Esophagus muscularis mucosa (tissue), 4 donors: ENCODE measurements around the gene VPS37C. TPM values are rescaled to one million over a fixed set of nuclear protein-coding genes. Genes with fewer than 3 reads are reported as not detected.
"Not testable (repeated sequence)": the region's sequence is repeated elsewhere in the genome, so short reads cannot be mapped to it uniquely, and the experiment has no call there.

ENCODE experiments used
- DNase-seq: peaks from one replicate; pipeline ENCODE4 v3.0.0-alpha.2; 2017; ENCODE audit errors: extremely low spot score
- H3K27ac ChIP-seq, 4 donors: fragments of 200-600 bp; sonication (generic); replicated peaks in 1 of 4; 1 replicate in 3 of 4; 2 replicates in 1 of 4; pipeline ENCODE4 v1.5.1; 2016 to 2019; ENCODE audit warnings: mild to moderate bottlenecking in 1 of 4
- H3K27me3 ChIP-seq, 4 donors: fragments of 200-600 bp; sonication (generic); one replicate each; pipeline versions ENCODE4 v1.5.1 to v1.6.0; 2016 to 2019
- H3K36me3 ChIP-seq, 4 donors: fragments of 200-600 bp; sonication (generic); one replicate each; pipeline ENCODE4 v1.5.1; 2016 to 2019
- H3K4me1 ChIP-seq, 4 donors: fragments of 200-600 bp; sonication (generic); one replicate each; pipeline ENCODE4 v1.5.1; 2016 to 2019
- H3K4me3 ChIP-seq, 4 donors: fragments of 200-600 bp; sonication (generic); 1 replicate in 2 of 4; 2 replicates in 2 of 4; pipeline ENCODE4 v1.5.1; 2016 to 2019; ENCODE audit warnings: mild to moderate bottlenecking in 4 of 4, moderate library complexity in 1 of 4
- H3K9me3 ChIP-seq, 4 donors: fragments of 200-600 bp; sonication (generic); 1 replicate in 3 of 4; 2 replicates in 1 of 4; pipeline ENCODE4 v1.5.1; 2016 to 2019
- EP300 ChIP-seq: sonication (generic); formaldehyde crosslinking; IDR thresholded peaks from one replicate; pipeline ENCODE4 v1.6.1; 2017; ENCODE audit warnings: antibody characterized with exemption
- POLR2A ChIP-seq: fragments of 450-650 bp; IDR thresholded peaks from one replicate; pipeline ENCODE4 v1.6.1; 2017; ENCODE audit warnings: antibody characterized with exemption, moderate library complexity, mild to moderate bottlenecking, low read depth
- POLR2AphosphoS5 ChIP-seq, 2 donors: sonication (generic); formaldehyde crosslinking; IDR thresholded peaks; one replicate each; pipeline ENCODE4 v1.6.1; 2017; ENCODE audit warnings: antibody characterized with exemption in 2 of 2
- WGBS: methylation state at CpG from one replicate; pipeline ENCODE4 v1.1.5; 2018; 5-methylcytosine and 5-hydroxymethylcytosine counted together
- intact Hi-C: fragments of 100-400 bp; cut with DNase I; formaldehyde crosslinking; loops from one replicate; pipeline ENCODE4 v1.15.1; 2023
- total RNA-seq, 4 donors: library from RNA; depleted of rRNA; stranded (reverse); fragments of >200 nt; gene quantifications; one replicate each; pipeline versions ENCODE4 v1.1.0 to v1.2.1, GENCODE V29; 2016
- TF ChIP-seq, protein P1 (sequence below), 3 experiments: fragments of 200-600 bp in 2 of 3; fragments of 450-650 bp in 1 of 3; sonication (generic) in 2 of 3; IDR thresholded peaks; one replicate each; pipeline ENCODE4 v1.5.1; 2017 to 2019; ENCODE audit warnings: antibody characterized with exemption in 3 of 3, mild to moderate bottlenecking in 2 of 3, moderate library complexity in 1 of 3

VPS37C gene
- total RNA-seq, 4 donors from 2014 or later, result 29.1 to 43.5 (median 38.1) TPM

DNA sequence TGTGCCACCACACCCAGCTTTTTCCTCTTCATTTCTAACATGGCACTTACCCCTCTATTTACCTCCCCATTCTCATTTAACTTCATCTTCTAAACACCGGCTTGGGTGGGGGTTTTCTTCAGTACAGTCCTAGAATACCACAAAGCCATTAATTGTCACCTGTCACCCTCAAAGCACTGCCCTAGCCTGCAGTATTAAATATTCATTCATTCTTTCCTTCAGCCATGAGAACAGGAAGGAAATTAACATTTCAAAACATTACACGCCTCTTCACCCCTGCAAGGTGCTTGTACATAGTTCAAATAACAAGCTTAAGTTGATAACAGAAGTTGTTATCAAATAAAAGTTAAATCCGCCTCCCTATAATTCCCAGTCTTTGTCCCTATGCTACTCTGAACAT, 10.7 kb upstream of the VPS37C start:
- intact Hi-C loops, result loop anchor here (5.0 kb wide), 1 partner anchor 50 kb away; no protein-coding TSS in a partner anchor
- H3K36me3 ChIP-seq, result no peaks in the 10 kb centered on the region
- WGBS, result 77% methylated on average over 3 of the region's 3 CpGs
- no peaks in the 10 kb centered on the region for H3K4me1 ChIP-seq
- H3K4me3 ChIP-seq, result no peak overlapping the region
- peaks cover 0 to 5% (median 0%) of the 10 kb centered on the region in 4 donors for H3K9me3 ChIP-seq
- no peak for DNase-seq
- TF ChIP-seq POLR2A (no peak), EP300 (no peak), POLR2AphosphoS5 (IDR thresholded peaks at IDR 0.05) (no peak)
- TF ChIP-seq, protein P1, sequence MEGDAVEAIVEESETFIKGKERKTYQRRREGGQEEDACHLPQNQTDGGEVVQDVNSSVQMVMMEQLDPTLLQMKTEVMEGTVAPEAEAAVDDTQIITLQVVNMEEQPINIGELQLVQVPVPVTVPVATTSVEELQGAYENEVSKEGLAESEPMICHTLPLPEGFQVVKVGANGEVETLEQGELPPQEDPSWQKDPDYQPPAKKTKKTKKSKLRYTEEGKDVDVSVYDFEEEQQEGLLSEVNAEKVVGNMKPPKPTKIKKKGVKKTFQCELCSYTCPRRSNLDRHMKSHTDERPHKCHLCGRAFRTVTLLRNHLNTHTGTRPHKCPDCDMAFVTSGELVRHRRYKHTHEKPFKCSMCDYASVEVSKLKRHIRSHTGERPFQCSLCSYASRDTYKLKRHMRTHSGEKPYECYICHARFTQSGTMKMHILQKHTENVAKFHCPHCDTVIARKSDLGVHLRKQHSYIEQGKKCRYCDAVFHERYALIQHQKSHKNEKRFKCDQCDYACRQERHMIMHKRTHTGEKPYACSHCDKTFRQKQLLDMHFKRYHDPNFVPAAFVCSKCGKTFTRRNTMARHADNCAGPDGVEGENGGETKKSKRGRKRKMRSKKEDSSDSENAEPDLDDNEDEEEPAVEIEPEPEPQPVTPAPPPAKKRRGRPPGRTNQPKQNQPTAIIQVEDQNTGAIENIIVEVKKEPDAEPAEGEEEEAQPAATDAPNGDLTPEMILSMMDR (IDR thresholded peaks at IDR 0.05), result no peak
- no peak overlapping the region for H3K27ac ChIP-seq
- peaks cover 0 to 5% (median 0%) of the 10 kb centered on the region in 4 donors for H3K27me3 ChIP-seq

DNA sequence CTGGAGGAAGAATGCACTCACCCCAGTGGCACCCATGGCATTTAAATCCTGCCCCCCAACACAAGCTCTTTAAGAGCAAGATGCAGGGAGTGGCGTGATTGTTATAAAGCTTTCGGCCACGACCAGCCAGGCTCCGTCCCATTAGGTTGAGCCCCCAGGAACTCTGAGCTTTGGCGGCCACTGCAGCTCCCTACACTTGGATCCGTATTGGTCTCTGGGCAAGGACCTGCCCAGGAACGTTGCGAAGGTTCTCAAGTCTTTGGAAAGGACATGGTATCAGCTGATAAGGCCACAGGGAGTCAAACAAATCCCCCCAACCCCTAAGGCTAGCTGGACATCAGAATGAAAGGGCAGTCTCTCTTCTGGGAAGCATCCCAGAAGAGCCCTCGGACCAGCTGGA, 9.3 kb upstream of the VPS37C start:
- Histone ChIP-seq H3K9me3 (peaks cover 0 to 5% (median 0%) of the 10 kb centered on the region in 4 donors), H3K36me3 (no peaks in the 10 kb centered on the region), H3K27ac (no peak overlapping the region), H3K4me3 (no peak overlapping the region), H3K27me3 (peaks cover 0 to 5% (median 0%) of the 10 kb centered on the region in 4 donors), H3K4me1 (no peaks in the 10 kb centered on the region)
- no peak for DNase-seq
- WGBS, result 89% methylated on average over 3 of the region's 9 CpGs
- TF ChIP-seq, protein P1 (IDR thresholded peaks at IDR 0.05), result no peak
- no peak for TF ChIP-seq POLR2A
- TF ChIP-seq EP300, result no peak
- no peak for TF ChIP-seq POLR2AphosphoS5 (IDR thresholded peaks at IDR 0.05)
- intact Hi-C loops, result loop anchor here (5.0 kb wide), 1 partner anchor 48 kb away; no protein-coding TSS in a partner anchor

DNA sequence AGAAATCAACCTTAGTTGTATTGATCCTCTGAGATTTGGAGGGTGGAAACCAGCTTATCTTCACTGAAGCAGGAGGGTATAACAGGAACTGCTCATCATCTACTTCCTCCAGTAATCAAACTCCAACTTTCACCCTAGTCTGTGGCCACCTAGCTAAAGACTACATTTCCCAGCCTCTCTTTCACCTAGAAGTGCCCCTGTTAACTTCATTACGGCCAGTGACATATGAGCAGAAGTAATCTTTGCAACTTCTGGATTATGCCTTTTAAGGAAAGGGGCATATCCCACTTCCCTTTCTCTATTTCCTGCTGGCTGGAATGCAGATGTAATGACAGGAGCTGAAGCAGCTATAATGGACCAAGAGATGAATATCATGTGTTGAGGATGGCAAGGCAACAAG, 7.6 kb upstream of the VPS37C start:
- intact Hi-C loops, result loop anchor here (10.0 kb wide), 1 partner anchor 334 kb away; no protein-coding TSS in a partner anchor
- H3K27me3 ChIP-seq, result no peaks in the 10 kb centered on the region
- H3K9me3 ChIP-seq, result peaks cover 0 to 5% (median 0%) of the 10 kb centered on the region in 4 donors
- H3K4me3 ChIP-seq, result no peak overlapping the region
- DNase-seq, result no peak
- H3K4me1 ChIP-seq, result no peaks in the 10 kb centered on the region
- H3K27ac ChIP-seq, result no peak overlapping the region
- TF ChIP-seq POLR2A (no peak), POLR2AphosphoS5 (IDR thresholded peaks at IDR 0.05) (no peak), EP300 (no peak)
- TF ChIP-seq, protein P1 (IDR thresholded peaks at IDR 0.05), result no peak
- 67% methylated on average over 1 of the region's 1 CpG for WGBS
- H3K36me3 ChIP-seq, result no peaks in the 10 kb centered on the region

DNA sequence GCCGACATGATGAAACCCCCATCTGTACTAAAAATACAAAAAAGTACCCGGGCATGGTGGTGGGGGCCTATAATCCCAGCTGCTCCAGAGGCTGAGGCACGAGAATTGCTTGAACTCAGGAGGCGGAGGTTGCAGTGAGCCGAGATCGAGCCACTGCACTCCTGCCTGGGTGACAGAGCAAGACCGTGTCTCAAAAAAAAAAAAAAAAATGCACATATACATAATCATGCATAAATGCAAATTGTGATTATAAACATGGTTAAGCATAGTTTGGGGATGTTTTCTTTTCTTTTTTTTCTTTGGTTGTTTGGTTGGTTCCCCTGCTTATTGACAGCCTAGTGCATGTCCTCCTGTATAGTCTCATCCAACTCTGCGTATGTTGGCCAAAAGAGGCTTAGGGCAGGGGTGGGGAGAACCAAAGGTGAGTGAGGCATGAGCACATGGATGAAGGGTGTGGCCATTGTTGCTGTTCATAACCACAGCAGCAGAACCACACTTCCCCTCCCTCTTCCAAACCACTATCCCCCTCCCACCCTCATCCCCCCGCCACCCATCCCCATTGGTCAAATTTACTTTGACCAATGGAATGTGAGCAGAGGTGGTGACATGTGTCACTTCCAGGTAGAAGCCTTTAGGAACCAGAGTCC, 6.9 kb upstream of the VPS37C start:
- H3K27me3 ChIP-seq, result no peaks in the 10 kb centered on the region
- no peak overlapping the region for H3K4me3 ChIP-seq
- intact Hi-C loops, result loop anchor here (10.0 kb wide), 1 partner anchor 333 kb away; no protein-coding TSS in a partner anchor
- peaks cover 0 to 5% (median 0%) of the 10 kb centered on the region in 4 donors for H3K9me3 ChIP-seq
- no peak for TF ChIP-seq POLR2A
- no peak for TF ChIP-seq EP300
- TF ChIP-seq POLR2AphosphoS5 (IDR thresholded peaks at IDR 0.05), result no peak
- TF ChIP-seq, protein P1 (IDR thresholded peaks at IDR 0.05), result no peak
- no peak for DNase-seq
- no peak overlapping the region for H3K27ac ChIP-seq
- 91% methylated on average over 9 of the region's 9 CpGs for whole genome bisulfite sequencing
- H3K4me1 ChIP-seq, result no peaks in the 10 kb centered on the region
- H3K36me3 ChIP-seq, result no peaks in the 10 kb centered on the region

DNA sequence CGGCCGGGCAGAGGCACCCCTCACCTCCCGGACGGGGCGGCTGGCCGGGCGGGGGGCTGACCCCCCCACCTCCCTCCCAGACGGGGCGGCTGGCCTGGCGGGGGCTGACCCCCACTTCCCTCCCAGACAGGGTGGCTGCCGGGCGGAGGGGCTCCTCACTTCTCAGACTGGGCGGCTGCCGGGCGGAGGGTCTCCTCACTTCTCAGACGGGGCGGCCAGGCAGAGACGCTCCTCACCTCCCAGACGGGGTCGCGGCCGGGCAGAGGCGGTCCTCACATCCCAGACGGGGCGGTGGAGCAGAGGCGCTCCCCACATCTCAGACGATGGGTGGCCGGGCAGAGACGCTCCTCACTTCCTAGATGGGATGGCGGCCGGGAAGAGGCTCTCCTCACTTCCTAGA, 5.1 kb upstream of the VPS37C start:
- not testable (repeated sequence) for H3K27ac ChIP-seq, H3K27me3 ChIP-seq, H3K36me3 ChIP-seq, H3K4me3 ChIP-seq, H3K9me3 ChIP-seq, DNase-seq
- H3K4me1 ChIP-seq, result peaks cover 8 to 10% (median 10%) of the 10 kb centered on the region in 4 donors
- no CpG with 5 or more reads among the region's 31 CpGs for WGBS
- intact Hi-C loops, result loop anchor here (10.0 kb wide), 1 partner anchor 332 kb away; no protein-coding TSS in a partner anchor

DNA sequence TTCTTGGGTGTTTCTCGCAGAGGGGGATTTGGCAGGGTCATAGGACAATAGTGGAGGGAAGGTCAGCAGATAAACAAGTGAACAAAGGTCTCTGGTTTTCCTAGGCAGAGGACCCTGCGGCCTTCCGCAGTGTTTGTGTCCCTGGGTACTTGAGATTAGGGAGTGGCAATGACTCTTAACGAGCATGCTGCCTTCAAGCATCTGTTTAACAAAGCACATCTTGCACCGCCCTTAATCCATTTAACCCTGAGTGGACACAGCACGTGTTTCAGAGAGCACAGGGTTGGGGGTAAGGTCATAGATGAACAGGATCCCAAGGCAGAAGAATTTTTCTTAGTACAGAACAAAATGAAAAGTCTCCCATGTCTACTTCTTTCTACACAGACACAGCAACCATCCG, 4.6 kb upstream of the VPS37C start:
- WGBS, result 77% methylated on average over 4 of the region's 7 CpGs
- not testable (repeated sequence) for H3K27ac ChIP-seq, H3K36me3 ChIP-seq, H3K9me3 ChIP-seq, H3K4me3 ChIP-seq, DNase-seq, H3K27me3 ChIP-seq
- peaks cover 9 to 12% (median 11%) of the 10 kb centered on the region in 4 donors for H3K4me1 ChIP-seq
- intact Hi-C loops, result loop anchor here (10.0 kb wide), 1 partner anchor 331 kb away; no protein-coding TSS in a partner anchor
